ENCODE results near the gene NT5DC1. TPM values are rescaled to one million over a fixed set of nuclear protein-coding genes. Genes with fewer than 3 reads are reported as not detected.

Gene NT5DC1
- total RNA-seq, 2 experiments from 2014 or later, result 20.5 to 58.8 TPM

DNA sequence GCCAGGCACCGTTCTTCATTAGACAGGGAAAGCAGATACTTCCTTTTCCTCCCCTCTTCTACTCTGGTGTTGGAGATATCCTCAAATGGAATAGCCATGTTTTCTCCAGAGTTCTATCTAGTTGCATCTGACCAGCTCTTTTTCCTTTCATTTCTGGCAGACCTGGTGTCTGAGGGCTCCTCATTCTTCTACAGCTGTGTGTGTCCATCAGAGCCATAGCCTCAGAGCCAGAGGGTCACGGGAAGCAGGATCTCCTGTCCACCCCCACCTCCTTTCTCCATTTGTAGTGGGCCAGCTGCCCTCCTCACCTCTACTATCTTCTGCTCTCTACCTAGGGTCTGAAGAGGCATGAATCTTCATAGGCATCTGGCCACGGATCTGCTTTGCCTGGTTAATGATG, 96.2 kb downstream of the NT5DC1 start:
- no peak overlapping the region for H2AFZ ChIP-seq (ENCODE audit: low read length)
- ChIA-PET CTCF (ENCODE audit: unreplicated experiment) (no interaction called here), POLR2A (no interaction called here)
- no peak overlapping the region for H3K4me3 ChIP-seq (ENCODE audit: low read depth, low read length, poor library complexity, severe bottlenecking)
- no peaks in the 10 kb centered on the region for H3K9me2 ChIP-seq (ENCODE audit: insufficient read depth, low read length)
- no peaks in the 10 kb centered on the region for H3K9me3 ChIP-seq (ENCODE audit: low read length)
- H3K4me1 ChIP-seq (ENCODE audit: insufficient read depth, low read length, poor library complexity, severe bottlenecking), result no peaks in the 10 kb centered on the region
- no peak overlapping the region for H3K4me2 ChIP-seq (ENCODE audit: low read length)
- 0 out of 2 replicates have a peak, but pooled peaks cover 3% of the 10 kb centered on the region for H4K20me1 ChIP-seq (ENCODE audit: insufficient read depth, low read length)
- H3K36me3 ChIP-seq (ENCODE audit: insufficient read depth, low read length), result no peaks in the 10 kb centered on the region
- no peak overlapping the region for H3K27ac ChIP-seq (ENCODE audit: low read depth, low read length, poor library complexity, severe bottlenecking)
- no peak for TF ChIP-seq EZH2phosphoT487 (IDR thresholded peaks at IDR 0.05; ENCODE audit: borderline replicate concordance, low read depth, low read length)
- TF ChIP-seq, protein P1, sequence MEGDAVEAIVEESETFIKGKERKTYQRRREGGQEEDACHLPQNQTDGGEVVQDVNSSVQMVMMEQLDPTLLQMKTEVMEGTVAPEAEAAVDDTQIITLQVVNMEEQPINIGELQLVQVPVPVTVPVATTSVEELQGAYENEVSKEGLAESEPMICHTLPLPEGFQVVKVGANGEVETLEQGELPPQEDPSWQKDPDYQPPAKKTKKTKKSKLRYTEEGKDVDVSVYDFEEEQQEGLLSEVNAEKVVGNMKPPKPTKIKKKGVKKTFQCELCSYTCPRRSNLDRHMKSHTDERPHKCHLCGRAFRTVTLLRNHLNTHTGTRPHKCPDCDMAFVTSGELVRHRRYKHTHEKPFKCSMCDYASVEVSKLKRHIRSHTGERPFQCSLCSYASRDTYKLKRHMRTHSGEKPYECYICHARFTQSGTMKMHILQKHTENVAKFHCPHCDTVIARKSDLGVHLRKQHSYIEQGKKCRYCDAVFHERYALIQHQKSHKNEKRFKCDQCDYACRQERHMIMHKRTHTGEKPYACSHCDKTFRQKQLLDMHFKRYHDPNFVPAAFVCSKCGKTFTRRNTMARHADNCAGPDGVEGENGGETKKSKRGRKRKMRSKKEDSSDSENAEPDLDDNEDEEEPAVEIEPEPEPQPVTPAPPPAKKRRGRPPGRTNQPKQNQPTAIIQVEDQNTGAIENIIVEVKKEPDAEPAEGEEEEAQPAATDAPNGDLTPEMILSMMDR (conservative IDR thresholded peaks at IDR 0.05; ENCODE audit: low read length), result no peak
- intact Hi-C loops (cut with micrococcal nuclease; ENCODE audit: unreplicated experiment), result no loop called here
- DNase-seq (ENCODE audit: low spot score), result no peak
- H3K79me2 ChIP-seq (ENCODE audit: insufficient read depth, low read depth, low read length), result no peaks in the 10 kb centered on the region
- BruUV-seq (replicated peaks), result no TSS peak

DNA sequence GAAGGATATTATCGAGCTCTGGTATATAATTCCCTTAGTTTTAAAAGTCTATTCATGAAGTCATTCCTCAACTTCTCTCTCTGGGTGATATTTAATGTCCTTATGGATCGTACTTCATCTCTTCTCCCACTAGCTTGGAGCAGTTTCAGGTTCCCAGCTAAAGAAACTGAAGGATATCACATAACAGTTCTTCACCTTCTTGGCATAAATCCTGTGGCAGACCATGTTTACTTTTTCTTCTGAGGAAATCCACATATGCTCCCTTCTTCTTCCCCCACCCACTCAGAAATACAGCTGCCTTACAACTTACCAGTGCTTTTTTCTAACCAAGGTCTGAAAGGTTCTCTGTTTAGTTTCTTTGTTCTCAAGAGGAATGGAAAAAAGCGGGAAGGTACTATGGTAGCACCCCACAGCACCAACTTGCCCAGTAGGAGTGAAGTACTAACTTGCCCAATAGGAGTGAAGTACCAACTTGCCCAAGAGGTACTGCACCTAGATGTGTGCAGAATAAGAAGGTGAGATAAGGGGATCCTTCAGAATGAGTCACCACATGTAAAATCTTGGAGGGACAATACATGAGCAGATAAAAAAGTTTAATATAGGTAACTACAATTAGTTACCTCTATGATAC, 100.1 kb downstream of the NT5DC1 start:
- no peak for TF ChIP-seq EZH2phosphoT487 (IDR thresholded peaks at IDR 0.05; ENCODE audit: borderline replicate concordance, low read depth, low read length)
- TF ChIP-seq, protein P1 (conservative IDR thresholded peaks at IDR 0.05; ENCODE audit: low read length), result no peak
- POLR2A ChIA-PET, result no interaction called here
- BruUV-seq (replicated peaks), result no TSS peak
- intact Hi-C loops (cut with micrococcal nuclease; ENCODE audit: unreplicated experiment), result no loop called here
- H3K9me3 ChIP-seq (ENCODE audit: low read length), result no peaks in the 10 kb centered on the region
- no peak for DNase-seq (ENCODE audit: low spot score)
- no peaks in the 10 kb centered on the region for H3K36me3 ChIP-seq (ENCODE audit: insufficient read depth, low read length)
- H4K20me1 ChIP-seq (ENCODE audit: insufficient read depth, low read length), result 0 out of 2 replicates have a peak, but pooled peaks cover 3% of the 10 kb centered on the region
- no peak overlapping the region for H2AFZ ChIP-seq (ENCODE audit: low read length)
- H3K4me2 ChIP-seq (ENCODE audit: low read length), result no peak overlapping the region
- no peaks in the 10 kb centered on the region for H3K4me1 ChIP-seq (ENCODE audit: insufficient read depth, low read length, poor library complexity, severe bottlenecking)
- H3K27ac ChIP-seq (ENCODE audit: low read depth, low read length, poor library complexity, severe bottlenecking), result no peak overlapping the region
- no peaks in the 10 kb centered on the region for H3K79me2 ChIP-seq (ENCODE audit: insufficient read depth, low read depth, low read length)
- CTCF ChIA-PET (ENCODE audit: unreplicated experiment), result no interaction called here
- no peak overlapping the region for H3K4me3 ChIP-seq (ENCODE audit: low read depth, low read length, poor library complexity, severe bottlenecking)
- H3K9me2 ChIP-seq (ENCODE audit: insufficient read depth, low read length), result no peaks in the 10 kb centered on the region

GRCh38 chr6:116201538-116201937, 100.9 kb downstream of the NT5DC1 start:
- H2AFZ ChIP-seq (ENCODE audit: low read length), result no peak overlapping the region
- no peak overlapping the region for H3K27ac ChIP-seq (ENCODE audit: low read depth, low read length, poor library complexity, severe bottlenecking)
- TF ChIP-seq EZH2phosphoT487 (IDR thresholded peaks at IDR 0.05; ENCODE audit: borderline replicate concordance, low read depth, low read length), result no peak
- TF ChIP-seq, protein P1 (conservative IDR thresholded peaks at IDR 0.05; ENCODE audit: low read length), result no peak
- H3K9me3 ChIP-seq (ENCODE audit: low read length), result no peaks in the 10 kb centered on the region
- H3K36me3 ChIP-seq (ENCODE audit: insufficient read depth, low read length), result no peaks in the 10 kb centered on the region
- no peaks in the 10 kb centered on the region for H3K4me1 ChIP-seq (ENCODE audit: insufficient read depth, low read length, poor library complexity, severe bottlenecking)
- DNase-seq (ENCODE audit: low spot score), result no peak
- H3K79me2 ChIP-seq (ENCODE audit: insufficient read depth, low read depth, low read length), result no peaks in the 10 kb centered on the region
- no peak overlapping the region for H3K4me2 ChIP-seq (ENCODE audit: low read length)
- ChIA-PET CTCF (ENCODE audit: unreplicated experiment) (no interaction called here), POLR2A (no interaction called here)
- H4K20me1 ChIP-seq (ENCODE audit: insufficient read depth, low read length), result 0 out of 2 replicates have a peak, but pooled peaks cover 3% of the 10 kb centered on the region
- H3K4me3 ChIP-seq (ENCODE audit: low read depth, low read length, poor library complexity, severe bottlenecking), result no peak overlapping the region
- no TSS peak for BruUV-seq (replicated peaks)
- intact Hi-C loops (cut with micrococcal nuclease; ENCODE audit: unreplicated experiment), result no loop called here
- H3K9me2 ChIP-seq (ENCODE audit: insufficient read depth, low read length), result no peaks in the 10 kb centered on the region
